SK-N-SH (cell line): ENCODE measurements around the gene KBTBD2. TPM values are rescaled to one million over a fixed set of nuclear protein-coding genes. Genes with fewer than 3 reads are reported as not detected.

Source experiments
- CTCF ChIA-PET: fragments of 300-600, 350-600 bp; formaldehyde crosslinking; extraction: SDS; loops from one replicate; lab custom pipeline; 2021; lab: Yijun Ruan, JAX
- POLR2A ChIA-PET: fragments of 350-600 bp; sonication (Branson Sonifier 250); formaldehyde crosslinking; extraction: SDS; loops from one replicate; lab custom pipeline; 2020; ENCODE audit warnings: antibody characterized with exemption, inconsistent platforms; lab: Yijun Ruan, JAX
- DNase-seq: peaks from one replicate; pipeline ENCODE4 v3.0.0; 2012
- H2AFZ ChIP-seq: fragments of 200-600 bp; sonication (generic); 2 replicates; pipeline ENCODE4 v1.8.1; 2016; ENCODE audit warnings: antibody characterized with exemption, mild to moderate bottlenecking, low read depth
- H3F3A ChIP-seq: fragments of 200-600 bp; sonication (generic); replicated peaks from 2 replicates; pipeline ENCODE3; 2016; ENCODE audit warnings: antibody characterized with exemption, mild to moderate bottlenecking; ENCODE audit not compliant: insufficient read depth
- H3K27ac ChIP-seq, 2 experiments: fragments of 200-500 bp in 1 of 2; fragments of 200-600 bp in 1 of 2; sonication (Bioruptor generic) in 1 of 2; sonication (generic), shearing (Covaris generic) in 1 of 2; 2 replicates each; pipeline versions ENCODE4 v1.5.1 to v1.6.1; 2014 to 2016; ENCODE audit warnings: low read depth in 2 of 2, inconsistent platforms in 1 of 2, low read length in 1 of 2, mild to moderate bottlenecking in 1 of 2, mixed read lengths in 1 of 2
- H3K27me3 ChIP-seq: fragments of 200-600 bp; sonication (generic), shearing (Covaris generic); 2 replicates; pipeline ENCODE4 v1.6.1; 2016; ENCODE audit warnings: mixed run types; ENCODE audit not compliant: insufficient read depth
- H3K36me3 ChIP-seq, 2 experiments: fragments of 200-500 bp in 1 of 2; fragments of 200-600 bp in 1 of 2; sonication (Bioruptor generic) in 1 of 2; sonication (generic) in 1 of 2; replicated peaks in 1 of 2; 2 replicates each; pipeline versions ENCODE3 to v1.5.1; 2014 to 2016; ENCODE audit warnings: low read length in 1 of 2, mild to moderate bottlenecking in 1 of 2; ENCODE audit not compliant: insufficient read depth in 2 of 2, control insufficient read depth in 1 of 2
- H3K4me1 ChIP-seq, 2 experiments: fragments of 200-500 bp in 1 of 2; fragments of 200-600 bp in 1 of 2; sonication (Bioruptor generic) in 1 of 2; sonication (generic), shearing (Covaris generic) in 1 of 2; 2 replicates each; pipeline versions ENCODE4 v1.5.1 to v1.6.1; 2014 to 2016; ENCODE audit warnings: low read depth in 1 of 2, low read length in 1 of 2, mixed run types in 1 of 2; ENCODE audit not compliant: insufficient read depth in 2 of 2, control insufficient read depth in 1 of 2
- H3K4me2 ChIP-seq: fragments of 200-600 bp; sonication (generic), shearing (Covaris generic); 2 replicates; pipeline ENCODE4 v1.6.1; 2017; ENCODE audit warnings: mixed run types
- H3K4me3 ChIP-seq, 2 experiments: fragments of 200-500 bp in 1 of 2; fragments of 200-600 bp in 1 of 2; sonication (Bioruptor generic) in 1 of 2; sonication (generic), shearing (Covaris generic) in 1 of 2; 2 replicates each; pipeline versions ENCODE4 v1.5.1 to v1.8.1; 2014 to 2016; ENCODE audit warnings: low read depth in 2 of 2, inconsistent platforms in 1 of 2, low read length in 1 of 2, mild to moderate bottlenecking in 1 of 2, mixed read lengths in 1 of 2, moderate library complexity in 1 of 2
- H3K79me2 ChIP-seq: fragments of 200-600 bp; sonication (generic); 2 replicates; pipeline ENCODE4 v1.8.1; 2017; ENCODE audit warnings: mild to moderate bottlenecking; ENCODE audit not compliant: insufficient read depth
- H3K9ac ChIP-seq: fragments of 200-600 bp; sonication (generic); 2 replicates; pipeline ENCODE4 v1.6.1; 2017; ENCODE audit warnings: mixed run types
- H3K9me2 ChIP-seq: fragments of 200-600 bp; sonication (generic); 2 replicates; pipeline ENCODE4 v1.6.1; 2017; ENCODE audit warnings: mixed run types
- H3K9me3 ChIP-seq: fragments of 200-600 bp; sonication (generic); 2 replicates; pipeline ENCODE4 v1.6.1; 2017; ENCODE audit warnings: mixed run types, mild to moderate bottlenecking, moderate library complexity
- H4K20me1 ChIP-seq: fragments of 200-600 bp; sonication (generic); 2 replicates; pipeline ENCODE4 v1.6.1; 2017; ENCODE audit warnings: mild to moderate bottlenecking, mixed run types; ENCODE audit not compliant: insufficient read depth
- CHD2 ChIP-seq: fragments of 150-350 bp; IDR thresholded peaks from 2 replicates; pipeline ENCODE4 v1.6.1; 2018; ENCODE audit warnings: low read length; ENCODE audit not compliant: partially characterized antibody
- EP300 ChIP-seq, 2 experiments: IDR thresholded peaks; 2 replicates each; pipeline versions ENCODE4 v1.4.0 to v1.6.1; 2012; ENCODE audit warnings: borderline replicate concordance in 1 of 2, low read depth in 1 of 2, low read length in 1 of 2
- EZH2phosphoT487 ChIP-seq: fragments of 200-600 bp; sonication (generic); IDR thresholded peaks from 2 replicates; pipeline ENCODE4 v1.6.1; 2017; ENCODE audit warnings: low read depth, mixed run types, mild to moderate bottlenecking, antibody characterized with exemption, moderate library complexity, borderline replicate concordance
- FOXJ3 ChIP-seq: sonication (generic); formaldehyde crosslinking; IDR thresholded peaks from 2 replicates; pipeline ENCODE4 v1.5.1; 2020; ENCODE audit warnings: mild to moderate bottlenecking, missing genetic modification reagents
- FOXM1 ChIP-seq: IDR thresholded peaks from 2 replicates; pipeline ENCODE4 v1.4.0; 2012; ENCODE audit warnings: low read depth, mild to moderate bottlenecking
- JUND ChIP-seq: IDR thresholded peaks from 2 replicates; pipeline ENCODE4 v1.4.0; 2012
- MEF2A ChIP-seq: IDR thresholded peaks from 2 replicates; pipeline ENCODE4 v1.4.0; 2012; ENCODE audit warnings: low read depth, borderline replicate concordance
- NRF1 ChIP-seq: IDR thresholded peaks from 2 replicates; pipeline ENCODE4 v1.6.1; 2012; ENCODE audit warnings: low read depth, mild to moderate bottlenecking, low read length
- POLR2AphosphoS5 ChIP-seq: IDR thresholded peaks from 2 replicates; pipeline ENCODE4 v1.6.1; 2012; ENCODE audit warnings: low read depth, low read length
- RAD21 ChIP-seq: IDR thresholded peaks from 2 replicates; pipeline ENCODE4 v1.6.1; 2012; ENCODE audit warnings: mild to moderate bottlenecking, low read length
- RFX5 ChIP-seq: IDR thresholded peaks from 2 replicates; pipeline ENCODE4 v1.6.1; 2012; ENCODE audit warnings: mild to moderate bottlenecking, improper control_type of control experiment, low read length
- RXRA ChIP-seq: IDR thresholded peaks from 2 replicates; pipeline ENCODE4 v1.4.0; 2012; ENCODE audit warnings: low read depth, mild to moderate bottlenecking, borderline replicate concordance
- SMC3 ChIP-seq: IDR thresholded peaks from 2 replicates; pipeline ENCODE4 v1.6.1; 2012; ENCODE audit warnings: low read depth, low read length, improper control_type of control experiment
- TAF1 ChIP-seq: IDR thresholded peaks from 2 replicates; pipeline ENCODE4 v1.6.1; 2012; ENCODE audit warnings: low read depth, mild to moderate bottlenecking, low read length, moderate library complexity, borderline replicate concordance
- TEAD4 ChIP-seq: IDR thresholded peaks from 2 replicates; pipeline ENCODE4 v1.4.0; 2012; ENCODE audit warnings: mild to moderate bottlenecking, borderline replicate concordance; ENCODE audit not compliant: insufficient read depth
- YY1 ChIP-seq: IDR thresholded peaks from 2 replicates; pipeline ENCODE4 v1.4.0; 2012; ENCODE audit warnings: low read depth, mild to moderate bottlenecking
- WGBS: methylation state at CpG from one replicate; pipeline ENCODE4 v1.1.6; 2017; ENCODE audit warnings: low lambda C conversion rate; 5-methylcytosine and 5-hydroxymethylcytosine counted together
- polyA plus RNA-seq, 3 experiments: library from polyadenylated mRNA; depleted of rRNA; stranded (reverse); fragments of >200 nt; gene quantifications; 2 replicates each; pipeline ENCODE4 v1.2.3, GENCODE V29; 2012
- TF ChIP-seq, protein P1 (sequence below): IDR thresholded peaks from 2 replicates; pipeline ENCODE4 v1.4.0; 2012; ENCODE audit warnings: low read depth, borderline replicate concordance
- TF ChIP-seq, protein P2 (sequence below): IDR thresholded peaks from 2 replicates; pipeline ENCODE4 v1.4.0; 2012; ENCODE audit warnings: low read depth

Gene KBTBD2
- polyA plus RNA-seq, 1 of the 3 experiments (the other 2 are of a cell fraction): 23.6 TPM

DNA sequence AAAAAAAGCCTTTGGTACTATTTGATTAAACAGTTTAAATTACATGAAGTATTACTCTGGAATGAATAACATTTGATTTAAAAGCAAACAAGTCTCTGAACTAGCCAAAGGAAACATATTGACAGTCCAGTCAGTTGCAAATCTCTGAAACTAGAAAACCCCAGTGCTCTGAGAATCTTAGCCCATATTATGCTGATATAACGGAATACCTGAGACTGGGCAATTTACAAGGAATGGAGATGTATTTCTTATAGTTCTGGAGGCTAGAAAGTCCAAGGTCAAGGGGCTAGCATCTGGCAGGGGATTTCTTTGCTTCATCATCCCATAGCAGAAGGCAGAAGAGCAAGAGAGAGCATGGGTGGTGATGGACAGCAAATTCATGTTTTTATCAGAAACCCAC, 44.0 kb upstream of the KBTBD2 start (continued):
- TF ChIP-seq RFX5: no peak
- no peak for TF ChIP-seq TAF1
- no peak for TF ChIP-seq TEAD4
- TF ChIP-seq, protein P1, sequence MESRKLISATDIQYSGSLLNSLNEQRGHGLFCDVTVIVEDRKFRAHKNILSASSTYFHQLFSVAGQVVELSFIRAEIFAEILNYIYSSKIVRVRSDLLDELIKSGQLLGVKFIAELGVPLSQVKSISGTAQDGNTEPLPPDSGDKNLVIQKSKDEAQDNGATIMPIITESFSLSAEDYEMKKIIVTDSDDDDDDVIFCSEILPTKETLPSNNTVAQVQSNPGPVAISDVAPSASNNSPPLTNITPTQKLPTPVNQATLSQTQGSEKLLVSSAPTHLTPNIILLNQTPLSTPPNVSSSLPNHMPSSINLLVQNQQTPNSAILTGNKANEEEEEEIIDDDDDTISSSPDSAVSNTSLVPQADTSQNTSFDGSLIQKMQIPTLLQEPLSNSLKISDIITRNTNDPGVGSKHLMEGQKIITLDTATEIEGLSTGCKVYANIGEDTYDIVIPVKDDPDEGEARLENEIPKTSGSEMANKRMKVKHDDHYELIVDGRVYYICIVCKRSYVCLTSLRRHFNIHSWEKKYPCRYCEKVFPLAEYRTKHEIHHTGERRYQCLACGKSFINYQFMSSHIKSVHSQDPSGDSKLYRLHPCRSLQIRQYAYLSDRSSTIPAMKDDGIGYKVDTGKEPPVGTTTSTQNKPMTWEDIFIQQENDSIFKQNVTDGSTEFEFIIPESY: no peak
- TF ChIP-seq EZH2phosphoT487: no peak
- no peak for TF ChIP-seq POLR2AphosphoS5

DNA sequence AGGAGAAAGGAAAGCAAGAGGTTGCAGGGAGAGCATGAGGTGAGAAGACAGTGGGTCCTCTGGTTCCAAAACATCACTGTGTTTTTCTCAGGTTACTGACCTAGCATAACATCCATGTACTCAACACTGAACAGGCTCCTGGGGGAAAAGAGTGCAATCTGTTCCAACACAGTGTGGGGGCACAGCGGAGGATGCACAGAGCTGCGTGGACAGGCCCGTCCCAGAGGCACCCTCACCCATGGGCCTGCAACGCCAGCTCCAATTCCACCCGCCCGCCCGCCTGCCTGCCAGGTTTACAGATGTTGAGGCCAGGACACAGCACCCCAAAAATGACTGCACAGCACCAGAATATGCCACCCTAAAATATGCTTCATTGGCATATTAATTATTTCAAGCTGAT, 38.8 kb upstream of the KBTBD2 start:
- CTCF ChIA-PET: interaction anchor here (1.7 to 2.2 kb wide), 3 partner anchors 84 to 178 kb away, joined by 4 to 9 read pairs (median 5); partner anchors contain the start of gene RP9
- H3F3A ChIP-seq: no peaks in the 10 kb centered on the region
- H3K36me3 ChIP-seq: peaks cover 37 to 49% of the 10 kb centered on the region in 2 experiments
- no peaks in the 10 kb centered on the region for H4K20me1 ChIP-seq
- H2AFZ ChIP-seq: no peak overlapping the region
- H3K27ac ChIP-seq: no peak overlapping the region
- H3K4me2 ChIP-seq: no peak overlapping the region
- WGBS: 94% methylated on average over 7 of the region's 7 CpGs
- H3K79me2 ChIP-seq: peaks cover 37% of the 10 kb centered on the region
- TF ChIP-seq RAD21: no peak
- TF ChIP-seq FOXJ3 (CRISPR knock-in tag): no peak
- no peak for TF ChIP-seq RFX5
- TF ChIP-seq FOXM1: no peak
- no peak for TF ChIP-seq SMC3
- no peak for TF ChIP-seq EP300 (IDR thresholded peaks at IDR 0.05; ENCODE audit: borderline replicate concordance in 1 of 2, low read depth in 1 of 2, low read length in 1 of 2)
- TF ChIP-seq YY1: no peak
- no peak for TF ChIP-seq JUND
- no peak for TF ChIP-seq RXRA
- no peak for TF ChIP-seq CHD2
- no peak for TF ChIP-seq MEF2A
- TF ChIP-seq, protein P2, sequence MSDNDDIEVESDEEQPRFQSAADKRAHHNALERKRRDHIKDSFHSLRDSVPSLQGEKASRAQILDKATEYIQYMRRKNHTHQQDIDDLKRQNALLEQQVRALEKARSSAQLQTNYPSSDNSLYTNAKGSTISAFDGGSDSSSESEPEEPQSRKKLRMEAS: no peak
- TF ChIP-seq NRF1: no peak
- no peak for TF ChIP-seq EZH2phosphoT487
- TF ChIP-seq, all 33 proteins: peak for 0
- POLR2A ChIA-PET: no interaction called here
- Histone ChIP-seq H3K9ac (no peak overlapping the region), H3K9me3 (no peaks in the 10 kb centered on the region), H3K9me2 (no peaks in the 10 kb centered on the region), H3K4me3 (no peak overlapping the region), H3K27me3 (no peaks in the 10 kb centered on the region), H3K4me1 (no peaks in the 10 kb centered on the region; a peak in 1 of 4 replicates)
- no peak for DNase-seq
